Body of pancreas (tissue), 4 donors: ENCODE measurements around the gene TPD52L2. TPM values are rescaled to one million over a fixed set of nuclear protein-coding genes. Genes with fewer than 3 reads are reported as not detected.

ENCODE experiments used
- ATAC-seq: fragments of 150-250 bp; one replicate; pipeline ENCODE4 v1.9.1; 2016
- DNase-seq, 4 donors: peaks; one replicate each; pipeline ENCODE4 v3.0.0-alpha.2; 2019
- H3K27ac ChIP-seq, 4 donors: fragments of 200-600 bp; sonication (generic); 1 replicate in 3 of 4; 2 replicates in 1 of 4; pipeline versions ENCODE4 v1.5.1 to v1.6.1; 2016 to 2019; ENCODE audit warnings: mild to moderate bottlenecking in 1 of 4, mixed read lengths in 1 of 4, moderate library complexity in 1 of 4
- H3K27me3 ChIP-seq, 2 donors: fragments of 200-600 bp; sonication (generic); one replicate each; pipeline ENCODE4 v1.6.0; 2016; ENCODE audit warnings: mild to moderate bottlenecking in 1 of 2
- H3K36me3 ChIP-seq, 2 donors: fragments of 200-600 bp; sonication (generic); replicated peaks in 1 of 2; 2 replicates each; pipeline ENCODE4 v1.5.1; 2016; ENCODE audit warnings: low read depth in 2 of 2; ENCODE audit not compliant: insufficient read depth in 1 of 2
- H3K4me1 ChIP-seq: fragments of 200-600 bp; sonication (generic); one replicate; pipeline ENCODE4 v1.6.0; 2016
- H3K4me3 ChIP-seq, 2 donors: fragments of 200-600 bp; sonication (generic); 1 replicate in 1 of 2; 2 replicates in 1 of 2; pipeline ENCODE4 v1.5.1; 2016 to 2019
- H3K9me3 ChIP-seq, 3 donors: fragments of 200-600 bp; sonication (generic); 1 replicate in 2 of 3; 2 replicates in 1 of 3; pipeline ENCODE4 v1.5.1; 2016
- POLR2A ChIP-seq, 3 donors: fragments of 450-650 bp; IDR thresholded peaks; one replicate each; pipeline ENCODE4 v1.6.1; 2016; ENCODE audit warnings: antibody characterized with exemption in 3 of 3, mild to moderate bottlenecking in 2 of 3
- WGBS, 2 donors: methylation state at CpG; one replicate each; pipeline ENCODE4 v1.1.5; 2017; 5-methylcytosine and 5-hydroxymethylcytosine counted together
- intact Hi-C: fragments of 100-400 bp; cut with DNase I; formaldehyde crosslinking; loops from one replicate; pipeline ENCODE4 v1.15.1; 2023
- total RNA-seq, 2 donors: library from RNA; depleted of rRNA; stranded (reverse); fragments of >200 nt; gene quantifications; one replicate each; pipeline ENCODE4 v1.1.0, GENCODE V29; 2016
- TF ChIP-seq, protein P1 (sequence below), 7 experiments: fragments of 450-650 bp in 4 of 7; fragments of 200-600 bp in 3 of 7; sonication (generic) in 3 of 7; IDR thresholded peaks; one replicate each; pipeline ENCODE4 v1.5.1; 2016 to 2019; ENCODE audit warnings: antibody characterized with exemption in 7 of 7

TPD52L2 gene
- total RNA-seq, 2 donors from 2014 or later, result 31.4 to 47.1 TPM

DNA sequence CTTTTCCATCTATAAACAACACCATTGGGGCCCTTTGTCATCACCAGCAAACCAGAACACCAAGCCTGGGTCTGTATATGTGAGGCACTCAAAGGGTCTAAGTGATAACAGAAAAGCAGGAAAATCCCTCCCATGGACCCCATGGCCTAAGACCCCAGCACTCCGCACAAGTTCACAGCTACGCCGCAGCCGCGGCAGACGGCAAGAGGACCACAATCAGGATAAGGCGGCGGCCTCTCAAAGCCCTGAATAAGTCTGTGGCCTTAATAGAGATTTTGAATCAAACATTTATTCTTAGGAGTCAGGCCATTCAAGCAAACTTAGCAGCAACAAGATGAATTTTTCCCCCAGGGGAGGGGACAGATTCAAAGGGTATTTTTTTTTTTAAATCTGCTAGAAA, 36.9 kb upstream of the TPD52L2 start:
- TF ChIP-seq, protein P1, sequence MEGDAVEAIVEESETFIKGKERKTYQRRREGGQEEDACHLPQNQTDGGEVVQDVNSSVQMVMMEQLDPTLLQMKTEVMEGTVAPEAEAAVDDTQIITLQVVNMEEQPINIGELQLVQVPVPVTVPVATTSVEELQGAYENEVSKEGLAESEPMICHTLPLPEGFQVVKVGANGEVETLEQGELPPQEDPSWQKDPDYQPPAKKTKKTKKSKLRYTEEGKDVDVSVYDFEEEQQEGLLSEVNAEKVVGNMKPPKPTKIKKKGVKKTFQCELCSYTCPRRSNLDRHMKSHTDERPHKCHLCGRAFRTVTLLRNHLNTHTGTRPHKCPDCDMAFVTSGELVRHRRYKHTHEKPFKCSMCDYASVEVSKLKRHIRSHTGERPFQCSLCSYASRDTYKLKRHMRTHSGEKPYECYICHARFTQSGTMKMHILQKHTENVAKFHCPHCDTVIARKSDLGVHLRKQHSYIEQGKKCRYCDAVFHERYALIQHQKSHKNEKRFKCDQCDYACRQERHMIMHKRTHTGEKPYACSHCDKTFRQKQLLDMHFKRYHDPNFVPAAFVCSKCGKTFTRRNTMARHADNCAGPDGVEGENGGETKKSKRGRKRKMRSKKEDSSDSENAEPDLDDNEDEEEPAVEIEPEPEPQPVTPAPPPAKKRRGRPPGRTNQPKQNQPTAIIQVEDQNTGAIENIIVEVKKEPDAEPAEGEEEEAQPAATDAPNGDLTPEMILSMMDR (IDR thresholded peaks at IDR 0.05), result no peak
- no peak for TF ChIP-seq POLR2A (IDR thresholded peaks at IDR 0.05)
- peaks cover 16% of the 10 kb centered on the region for H3K4me1 ChIP-seq
- 91 to 96% methylated on average over 8 of the region's 8 CpGs for WGBS, 2 donors
- H3K4me3 ChIP-seq, result no peak overlapping the region
- H3K27ac ChIP-seq, result no peak overlapping the region
- H3K36me3 ChIP-seq, result no peaks in the 10 kb centered on the region
- no peaks in the 10 kb centered on the region for H3K9me3 ChIP-seq
- DNase-seq, result no peak
- no peaks in the 10 kb centered on the region for H3K27me3 ChIP-seq
- ATAC-seq, result no peak
- intact Hi-C loops, result no loop called here

DNA sequence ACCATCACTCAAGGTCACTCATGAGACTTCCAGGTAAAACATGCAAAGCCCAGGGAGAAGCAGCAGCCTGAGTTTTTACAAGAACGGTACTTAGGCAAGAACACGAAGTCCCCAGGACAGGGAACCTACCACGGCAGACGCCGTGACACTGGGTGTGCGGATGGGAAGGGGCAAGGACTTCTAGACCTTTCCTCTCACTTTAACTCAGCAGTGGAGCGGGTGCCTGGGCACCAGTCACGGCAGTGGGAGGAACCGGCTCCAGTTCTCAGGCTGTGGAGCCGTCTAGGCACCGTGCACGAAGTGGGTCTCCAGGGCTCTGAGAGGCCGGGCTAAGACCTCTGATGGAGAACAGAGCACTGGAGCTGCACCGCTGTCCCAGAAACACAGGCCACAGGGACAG, 36.5 kb upstream of the TPD52L2 start:
- no peak for TF ChIP-seq POLR2A (IDR thresholded peaks at IDR 0.05)
- TF ChIP-seq, protein P1 (IDR thresholded peaks at IDR 0.05), result no peak
- H3K36me3 ChIP-seq, result no peaks in the 10 kb centered on the region
- no peaks in the 10 kb centered on the region for H3K9me3 ChIP-seq
- DNase-seq (no peak), ATAC-seq (no peak)
- WGBS, 2 donors, result 71 to 76% methylated on average over 13 to 14 of the region's 14 CpGs
- H3K27me3 ChIP-seq, result no peaks in the 10 kb centered on the region
- no peak overlapping the region for H3K27ac ChIP-seq
- intact Hi-C loops, result no loop called here
- no peak overlapping the region for H3K4me3 ChIP-seq
- peaks cover 16% of the 10 kb centered on the region for H3K4me1 ChIP-seq

DNA sequence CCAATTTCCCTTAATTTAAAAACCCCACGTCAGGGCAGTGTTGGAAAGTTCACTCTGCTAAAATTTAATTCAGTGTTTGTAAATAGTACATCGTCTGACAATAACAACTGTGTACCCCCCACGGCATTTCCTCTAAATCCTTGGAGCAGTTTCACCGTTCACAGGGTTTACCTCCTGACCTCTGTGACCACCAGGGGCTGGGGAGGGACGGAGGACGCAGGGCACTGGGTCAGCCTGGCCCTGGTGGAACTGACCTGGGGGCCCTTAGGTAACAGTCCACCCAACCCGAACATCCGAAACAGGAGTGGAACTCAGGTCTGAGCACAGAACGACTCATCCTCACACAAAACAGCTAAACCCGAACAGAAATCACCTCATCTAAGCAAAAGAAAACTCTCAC, 36.1 kb upstream of the TPD52L2 start:
- no peak overlapping the region for H3K4me3 ChIP-seq
- intact Hi-C loops, result no loop called here
- no peak for ATAC-seq

DNA sequence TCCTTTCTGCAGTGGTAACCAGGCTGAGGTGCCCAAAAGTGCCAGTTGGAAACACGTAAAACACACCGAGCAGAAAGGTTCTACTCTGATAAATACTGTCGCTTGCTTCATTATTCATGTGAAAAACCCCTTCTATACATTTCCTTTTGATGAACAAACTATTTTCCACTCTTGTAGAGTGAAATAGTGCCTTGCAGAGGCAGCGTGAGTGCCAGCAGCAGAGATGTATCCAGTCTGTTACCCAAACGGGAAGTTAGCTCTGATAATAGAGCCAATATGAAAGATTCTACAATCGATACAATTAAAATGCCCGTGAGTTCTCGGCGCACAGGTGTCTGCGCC, 35.5 kb upstream of the TPD52L2 start:
- Histone ChIP-seq H3K4me1 (peaks cover 25% of the 10 kb centered on the region), H3K36me3 (no peaks in the 10 kb centered on the region), H3K27ac (peak overlapping the region in 2 of 4 donors; percentile 34 to 56), H3K27me3 (no peaks in the 10 kb centered on the region), H3K9me3 (no peaks in the 10 kb centered on the region), H3K4me3 (peak overlapping the region in 1 of 2 donors; percentile 50)
- intact Hi-C loops, result no loop called here
- DNase-seq, result no peak
- no peak for TF ChIP-seq POLR2A (IDR thresholded peaks at IDR 0.05)
- TF ChIP-seq, protein P1 (IDR thresholded peaks at IDR 0.05), result no peak
- no peak for ATAC-seq
- 12 to 13% methylated on average over 10 of the region's 10 CpGs for WGBS, 2 donors

More for the DNA sequence above, 36.1 kb upstream of the TPD52L2 start:
- no peaks in the 10 kb centered on the region for H3K9me3 ChIP-seq
- no peak for DNase-seq
- WGBS, 2 donors, result 79 to 86% methylated on average over 8 to 10 of the region's 10 CpGs
- no peaks in the 10 kb centered on the region for H3K36me3 ChIP-seq
- H3K27me3 ChIP-seq, result no peaks in the 10 kb centered on the region
- no peak for TF ChIP-seq POLR2A (IDR thresholded peaks at IDR 0.05)
- TF ChIP-seq, protein P1 (IDR thresholded peaks at IDR 0.05), result no peak
- no peak overlapping the region for H3K27ac ChIP-seq
- H3K4me1 ChIP-seq, result peaks cover 18% of the 10 kb centered on the region
